AG09319 (cell line): ENCODE results near the gene MAVS.

Experiments used
- DNase-seq: peaks from one replicate; pipeline ENCODE4 v3.0.0-alpha.2; 2010; ENCODE audit warnings: low read depth; ENCODE audit errors: extremely low read depth
- CTCF ChIP-seq: IDR thresholded peaks from 2 replicates; pipeline ENCODE4 v1.5.1; 2011; ENCODE audit warnings: low read depth, mild to moderate bottlenecking, inconsistent platforms, low read length, moderate library complexity

Gene MAVS

GRCh38 chr20:3866464-3866863 is 19.8 kb downstream of the MAVS start:
- TF ChIP-seq CTCF: no peak
- DNase-seq: no peak

GRCh38 chr20:3867802-3868201 is 21.2 kb downstream of the MAVS start:
- no peak for TF ChIP-seq CTCF
- no peak for DNase-seq

GRCh38 chr20:3869839-3870634 is 23.4 kb downstream of the MAVS start:
- no peak for DNase-seq
- TF ChIP-seq CTCF: no peak

- no peak for DNase-seq
- TF ChIP-seq CTCF: no peak
These were observed 25.1 kb downstream of the MAVS start for GRCh38 chr20:3871550-3872265.

GRCh38 chr20:3873507-3873906 is 26.9 kb downstream of the MAVS start:
- TF ChIP-seq CTCF: no peak
- DNase-seq: no peak

GRCh38 chr20:3874194-3874844 is 27.7 kb downstream of the MAVS start:
- no peak for DNase-seq
- TF ChIP-seq CTCF: no peak

GRCh38 chr20:3875378-3875974 is 28.8 kb downstream of the MAVS start:
- no peak for DNase-seq

More at GRCh38 chr20:3875378-3875974, 28.8 kb downstream of the MAVS start:
- TF ChIP-seq CTCF: no peak
